Stimulated activated naive CD4-positive, alpha-beta T cell (primary cell): ENCODE data around the gene PDCD5.

ENCODE experiments used
- DNase-seq, 6 experiments: peaks; one replicate each; lab custom pipeline; 2025; lab: John Stamatoyannopoulos, UW

The PDCD5 gene

DNA sequence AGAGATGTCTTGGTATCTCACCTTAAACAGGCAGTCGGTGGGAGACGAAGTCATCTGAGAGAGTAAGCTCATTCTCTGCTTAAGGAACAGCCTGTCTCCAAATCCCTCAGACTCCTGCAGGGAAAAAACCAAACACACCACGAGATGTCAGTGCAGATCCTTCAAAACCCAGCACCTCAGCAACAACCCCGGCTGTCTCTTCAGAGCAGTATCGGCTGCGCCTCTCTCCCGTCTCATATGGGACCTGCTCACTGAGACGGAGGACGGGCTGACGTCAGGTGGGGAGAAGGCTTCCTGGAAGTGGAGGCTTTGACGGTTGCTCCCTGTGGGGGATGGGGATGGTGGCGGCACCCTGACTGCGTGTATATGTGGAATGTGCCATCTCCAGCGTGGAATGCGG is 50.4 kb downstream of the PDCD5 start:
- no peak for DNase-seq
